H1 (cell line): Measurements from ENCODE around the gene SCARB1. TPM values are rescaled to one million over a fixed set of nuclear protein-coding genes. Genes with fewer than 3 reads are reported as not detected.

Experiments used
- CTCF ChIA-PET: fragments of 300-600 bp; sonication (Branson Sonifier 250); formaldehyde crosslinking; loops from one replicate; lab custom pipeline; 2021; ENCODE audit not compliant: partially characterized antibody; lab: Charles Lee
- POLR2A ChIA-PET: fragments of 300-600 bp; sonication (Branson Sonifier 250); formaldehyde crosslinking; loops from one replicate; lab custom pipeline; 2021; ENCODE audit warnings: inconsistent platforms; ENCODE audit not compliant: partially characterized antibody; lab: Charles Lee
- DNase-seq, 2 experiments: peaks; one replicate each; pipeline versions ENCODE4 v3.0.0 to v3.0.0-alpha.2; 2010 to 2022; ENCODE audit warnings: low spot score in 2 of 2, low read depth in 1 of 2, mixed read lengths in 1 of 2
- FAIRE-seq: peaks from 2 replicates; lab custom pipeline; 2011; peaks lifted over from hg19 to GRCh38; lab: Jason Lieb, UNC
- H2AFZ ChIP-seq: 2 replicates; pipeline ENCODE4 v1.8.1; 2012; ENCODE audit warnings: low read length, inconsistent platforms
- H2AK5ac ChIP-seq: 2 replicates; pipeline ENCODE4 v1.6.1; 2013; ENCODE audit warnings: low read depth, low read length
- H2BK120ac ChIP-seq: replicated peaks from 2 replicates; pipeline ENCODE3; 2013; ENCODE audit warnings: low read depth, low read length, inconsistent platforms
- H2BK12ac ChIP-seq: 2 replicates; pipeline ENCODE4 v1.6.1; 2013; ENCODE audit warnings: low read depth, low read length
- H2BK15ac ChIP-seq: 2 replicates; pipeline ENCODE4 v1.6.1; 2013; ENCODE audit warnings: low read length
- H2BK20ac ChIP-seq: 2 replicates; pipeline ENCODE4 v1.6.1; 2013; ENCODE audit warnings: low read length
- H2BK5ac ChIP-seq: 2 replicates; pipeline ENCODE4 v1.6.1; 2013; ENCODE audit warnings: low read depth, low read length
- H3K14ac ChIP-seq: 2 replicates; pipeline ENCODE4 v1.6.1; 2013; ENCODE audit warnings: inconsistent platforms; ENCODE audit not compliant: insufficient read length
- H3K18ac ChIP-seq: 2 replicates; pipeline ENCODE4 v1.6.1; 2013; ENCODE audit warnings: low read length; ENCODE audit errors: extremely low read depth
- H3K23ac ChIP-seq: 2 replicates; pipeline ENCODE4 v1.6.1; 2013; ENCODE audit warnings: inconsistent platforms; ENCODE audit not compliant: insufficient read length
- H3K23me2 ChIP-seq: 2 replicates; pipeline ENCODE4 v1.6.1; 2013; ENCODE audit warnings: low read depth, low read length
- H3K27ac ChIP-seq: 2 replicates; pipeline ENCODE4 v1.6.1; 2011; ENCODE audit warnings: low read depth, low read length, inconsistent platforms
- H3K27me3 ChIP-seq, 4 experiments: replicated peaks in 1 of 4; 1 replicate in 1 of 4; 2 replicates in 3 of 4; pipeline versions ENCODE4 v1.6.1 to v1.8.1; 2011 to 2013; ENCODE audit warnings: low read length in 3 of 4, mild to moderate bottlenecking in 3 of 4, inconsistent platforms in 2 of 4, mixed read lengths in 2 of 4, moderate library complexity in 1 of 4; ENCODE audit not compliant: control insufficient read depth in 3 of 4, insufficient read depth in 3 of 4; ENCODE audit errors: extremely low read depth in 1 of 4
- H3K36me3 ChIP-seq, 4 experiments: 2 replicates each; pipeline versions ENCODE4 v1.6.1 to v1.8.1; 2011 to 2013; ENCODE audit warnings: mild to moderate bottlenecking in 4 of 4, low read length in 3 of 4, moderate library complexity in 2 of 4, control low read depth in 1 of 4, inconsistent platforms in 1 of 4; ENCODE audit not compliant: insufficient read depth in 4 of 4, control insufficient read depth in 2 of 4
- H3K4ac ChIP-seq: replicated peaks from 2 replicates; pipeline ENCODE3; 2013; ENCODE audit warnings: low read length, low read depth, mixed read lengths, inconsistent platforms; ENCODE audit not compliant: insufficient read length
- H3K4me1 ChIP-seq, 4 experiments: replicated peaks in 1 of 4; 1 replicate in 1 of 4; 2 replicates in 3 of 4; pipeline versions ENCODE4 v1.6.1 to v1.8.1; 2011 to 2013; ENCODE audit warnings: low read length in 3 of 4, inconsistent platforms in 2 of 4, mixed read lengths in 1 of 4; ENCODE audit not compliant: insufficient read depth in 4 of 4, control insufficient read depth in 3 of 4
- H3K4me2 ChIP-seq, 2 experiments: 2 replicates each; pipeline versions ENCODE4 v1.6.1 to v1.8.1; 2011 to 2013; ENCODE audit warnings: low read depth in 2 of 2, low read length in 2 of 2, control low read depth in 1 of 2, inconsistent platforms in 1 of 2, mild to moderate bottlenecking in 1 of 2; ENCODE audit not compliant: insufficient read depth in 1 of 2
- H3K4me3 ChIP-seq, 4 experiments: fragments of 200-600, 300-600 bp in 1 of 4; sonication (generic), shearing (Covaris generic), sonication (Bioruptor Twin) in 1 of 4; 2 replicates each; pipeline versions ENCODE4 v1.5.1 to v1.8.1; 2011 to 2016; ENCODE audit warnings: low read length in 4 of 4, low read depth in 3 of 4, control low read depth in 2 of 4, inconsistent platforms in 2 of 4, mild to moderate bottlenecking in 2 of 4, mixed read lengths in 1 of 4, moderate library complexity in 1 of 4; ENCODE audit not compliant: insufficient read depth in 2 of 4; ENCODE audit errors: extremely low read depth in 1 of 4
- H3K56ac ChIP-seq: replicated peaks from 2 replicates; pipeline ENCODE3; 2013; ENCODE audit warnings: low read depth, mild to moderate bottlenecking, mixed read lengths, low read length, inconsistent platforms; ENCODE audit not compliant: insufficient read length
- H3K79me1 ChIP-seq: 2 replicates; pipeline ENCODE4 v1.6.1; 2013; ENCODE audit warnings: low read depth, low read length, control low read depth
- H3K79me2 ChIP-seq, 2 experiments: 2 replicates each; pipeline versions ENCODE4 v1.6.1 to v1.8.1; 2012 to 2013; ENCODE audit warnings: low read length in 2 of 2, mild to moderate bottlenecking in 2 of 2, inconsistent platforms in 1 of 2; ENCODE audit not compliant: insufficient read depth in 2 of 2, control insufficient read depth in 1 of 2
- H3K9ac ChIP-seq, 4 experiments: replicated peaks in 1 of 4; 1 replicate in 1 of 4; 2 replicates in 3 of 4; pipeline versions ENCODE4 v1.6.1 to v1.8.1; 2011 to 2013; ENCODE audit warnings: low read depth in 3 of 4, low read length in 3 of 4, control low read depth in 2 of 4, mild to moderate bottlenecking in 2 of 4, moderate library complexity in 2 of 4, inconsistent platforms in 1 of 4; ENCODE audit errors: extremely low read depth in 1 of 4
- H3K9me3 ChIP-seq, 2 experiments: 2 replicates each; pipeline versions ENCODE4 v1.6.1 to v1.8.1; 2012 to 2013; ENCODE audit warnings: mild to moderate bottlenecking in 2 of 2, moderate library complexity in 2 of 2, control low read depth in 1 of 2, inconsistent platforms in 1 of 2, low read depth in 1 of 2, low read length in 1 of 2, mixed read lengths in 1 of 2; ENCODE audit not compliant: insufficient read depth in 2 of 2
- H4K20me1 ChIP-seq, 2 experiments: replicated peaks in 1 of 2; 2 replicates each; pipeline versions ENCODE3 to v1.8.1; 2011 to 2013; ENCODE audit warnings: inconsistent platforms in 2 of 2, low read length in 2 of 2, mild to moderate bottlenecking in 1 of 2; ENCODE audit not compliant: insufficient read depth in 2 of 2, control insufficient read depth in 1 of 2
- H4K5ac ChIP-seq: 2 replicates; pipeline ENCODE4 v1.6.1; 2013; ENCODE audit warnings: low read length, low read depth, mixed read lengths, inconsistent platforms; ENCODE audit not compliant: insufficient read length
- H4K8ac ChIP-seq: 2 replicates; pipeline ENCODE4 v1.8.0; 2013; ENCODE audit warnings: mild to moderate bottlenecking, moderate library complexity, low read length, inconsistent platforms; ENCODE audit not compliant: insufficient read depth; ENCODE audit errors: extremely low read depth
- H4K91ac ChIP-seq: replicated peaks from 2 replicates; pipeline ENCODE3; 2013; ENCODE audit warnings: low read length, mixed read lengths, inconsistent platforms; ENCODE audit not compliant: insufficient read length
- CTBP2 ChIP-seq: IDR thresholded peaks from 2 replicates; pipeline ENCODE4 v1.7.0; 2011; ENCODE audit warnings: borderline replicate concordance, mild to moderate bottlenecking, moderate library complexity, mixed read lengths, low read length; ENCODE audit not compliant: insufficient read depth, insufficient read length
- EGR1 ChIP-seq: IDR thresholded peaks from 2 replicates; pipeline ENCODE4 v1.6.1; 2011; ENCODE audit warnings: low read depth, low read length, borderline replicate concordance
- GABPA ChIP-seq: IDR thresholded peaks from 2 replicates; pipeline ENCODE4 v1.6.1; 2011; ENCODE audit warnings: mild to moderate bottlenecking, low read length, moderate library complexity, borderline replicate concordance; ENCODE audit not compliant: insufficient read depth
- KDM1A ChIP-seq: fragments of 200-600, 300-600 bp; sonication (generic); IDR thresholded peaks from 2 replicates; pipeline ENCODE4 v1.7.1; 2016; ENCODE audit warnings: mild to moderate bottlenecking, low read length, borderline replicate concordance
- RBBP5 ChIP-seq: IDR thresholded peaks from 2 replicates; pipeline ENCODE4 v1.7.1; 2012; ENCODE audit warnings: low read depth, mild to moderate bottlenecking, inconsistent platforms, low read length, moderate library complexity, borderline replicate concordance
- SAP30 ChIP-seq: fragments of 300-600 bp; sonication (generic); IDR thresholded peaks from 2 replicates; pipeline ENCODE4 v1.7.1; 2012; ENCODE audit warnings: low read length, moderate library complexity, mild to moderate bottlenecking, inconsistent platforms; ENCODE audit not compliant: insufficient read depth, insufficient replicate concordance
- SIX5 ChIP-seq: IDR thresholded peaks from 2 replicates; pipeline ENCODE4 v1.6.1; 2011; ENCODE audit warnings: mild to moderate bottlenecking, low read depth, low read length
- TEAD4 ChIP-seq: IDR thresholded peaks from 2 replicates; pipeline ENCODE4 v1.6.1; 2012; ENCODE audit warnings: low read depth, low read length, inconsistent platforms, mixed read lengths
- WGBS, 2 experiments: shearing (Covaris generic) in 1 of 2; methylation state at CpG; one replicate each; pipeline versions ENCODE4 v1.1.6 to v1.1.7; 2013 to 2015; ENCODE audit warnings: low lambda C conversion rate in 2 of 2, mixed read lengths in 2 of 2, inconsistent platforms in 1 of 2, low coverage in 1 of 2, missing lambda C conversion rate in 1 of 2; ENCODE audit not compliant: insufficient replicate concordance in 2 of 2, insufficient coverage in 1 of 2, insufficient read length in 1 of 2; ENCODE audit errors: extremely low coverage in 1 of 2, missing lambda C conversion rate in 1 of 2; 5-methylcytosine and 5-hydroxymethylcytosine counted together
- polyA plus RNA-seq, 7 experiments: library from polyadenylated mRNA; depleted of rRNA in 3 of 7; stranded (reverse) in 5 of 7; unstranded in 2 of 7; fragments of >200 nt in 5 of 7; fragments of 200-250 nt in 2 of 7; gene quantifications; 1 replicate in 5 of 7; 2 replicates in 1 of 7; 4 replicates in 1 of 7; pipeline versions ENCODE4 v1.2.1 to v1.2.3, GENCODE V29; 2011 to 2013; ENCODE audit warnings: missing spikeins in 2 of 7, mixed read lengths in 2 of 7
- total RNA-seq: library from RNA; stranded (reverse); fragmentation: NEBNext Ultra II Directional; extraction: Animal tissue kit (Norgen Biotek cat#: 25700); gene quantifications from 2 replicates; pipeline ENCODE4 v1.2.1, GENCODE V29; 2021

The SCARB1 gene
- total and polyA plus RNA-seq, 2 of the 8 experiments (the other 6 are each of a cell fraction or from before 2014, with no cell fraction given) = 45.3 to 57.1 TPM

- H3K9me3 ChIP-seq = peaks cover 8 to 17% of the 10 kb centered on the region in 2 experiments; a peak in 3 of 4 replicates
- no peak overlapping the region for H4K5ac ChIP-seq
- H2AK5ac ChIP-seq = no peak overlapping the region
- H3K79me2 ChIP-seq = no peaks in the 10 kb centered on the region
- 91% methylated on average over 13 of the region's 13 CpGs; no CpG with 5 or more reads in 1 of the 2 experiments for WGBS, 2 experiments
- no peak overlapping the region for H3K4ac ChIP-seq
- H3K18ac ChIP-seq = no peak overlapping the region
- H2AFZ ChIP-seq = no peak overlapping the region
- H4K91ac ChIP-seq = no peak overlapping the region
- H3K27ac ChIP-seq = no peak overlapping the region
- no peak overlapping the region for H3K4me3 ChIP-seq
- 0 out of 2 replicates have a peak overlapping the region, but pooled peaks have one; percentile 39 for H2BK12ac ChIP-seq
- H3K23me2 ChIP-seq = no peaks in the 10 kb centered on the region
- no peaks in the 10 kb centered on the region for H4K20me1 ChIP-seq
- no peak overlapping the region for H3K9ac ChIP-seq
- no peak overlapping the region for H3K14ac ChIP-seq
- H3K27me3 ChIP-seq = no peaks in the 10 kb centered on the region; a peak in 1 of 7 replicates
- no peak overlapping the region for H2BK5ac ChIP-seq
- H3K36me3 ChIP-seq = no peaks in the 10 kb centered on the region
- TF ChIP-seq SAP30 (no peak), TEAD4 (no peak), CTBP2 (no peak), KDM1A (peak; percentile 47; the same call in 1 of the 2 replicates), EGR1 (no peak), SIX5 (no peak), RBBP5 (no peak), GABPA (no peak)
- DNase-seq (no peak), FAIRE-seq (no peak)
- H2BK15ac ChIP-seq = no peak overlapping the region
- no peaks in the 10 kb centered on the region; the same call in 1 of the 2 replicates for H3K79me1 ChIP-seq
- H3K4me1 ChIP-seq = peaks cover 0 to 5% (median 0%) of the 10 kb centered on the region in 4 experiments; a peak in 3 of 7 replicates
- H3K56ac ChIP-seq = no peak overlapping the region
- POLR2A ChIA-PET = interaction anchor here (1.0 to 1.1 kb wide), 2 partner anchors 13 to 73 kb away, joined by 3 read pairs; no protein-coding TSS in a partner anchor
- CTCF ChIA-PET = interaction anchor here (0.6 to 9.3 kb wide), 14 partner anchors 9 to 730 kb away, joined by 3 to 159 read pairs (median 6); no protein-coding TSS in a partner anchor
- H2BK20ac ChIP-seq = no peak overlapping the region
- no peak overlapping the region for H3K4me2 ChIP-seq
- H2BK120ac ChIP-seq = no peak overlapping the region
- H3K23ac ChIP-seq = no peak overlapping the region
- H4K8ac ChIP-seq = no peak overlapping the region; the same call in 1 of the 2 replicates
Observed at GRCh38 chr12:124762791-124763593, 100.7 kb downstream of the SCARB1 start.
